Esophagus muscularis mucosa (tissue), 4 donors: ENCODE measurements around the gene SLC25A40. TPM values are rescaled to one million over a fixed set of nuclear protein-coding genes. Genes with fewer than 3 reads are reported as not detected.

ENCODE experiments used
- DNase-seq: peaks from one replicate; pipeline ENCODE4 v3.0.0-alpha.2; 2017; ENCODE audit errors: extremely low spot score
- H3K27ac ChIP-seq, 4 donors: fragments of 200-600 bp; sonication (generic); replicated peaks in 1 of 4; 1 replicate in 3 of 4; 2 replicates in 1 of 4; pipeline ENCODE4 v1.5.1; 2016 to 2019; ENCODE audit warnings: mild to moderate bottlenecking in 1 of 4
- H3K27me3 ChIP-seq, 4 donors: fragments of 200-600 bp; sonication (generic); one replicate each; pipeline versions ENCODE4 v1.5.1 to v1.6.0; 2016 to 2019
- H3K36me3 ChIP-seq, 4 donors: fragments of 200-600 bp; sonication (generic); one replicate each; pipeline ENCODE4 v1.5.1; 2016 to 2019
- H3K4me1 ChIP-seq, 4 donors: fragments of 200-600 bp; sonication (generic); one replicate each; pipeline ENCODE4 v1.5.1; 2016 to 2019
- H3K4me3 ChIP-seq, 4 donors: fragments of 200-600 bp; sonication (generic); 1 replicate in 2 of 4; 2 replicates in 2 of 4; pipeline ENCODE4 v1.5.1; 2016 to 2019; ENCODE audit warnings: mild to moderate bottlenecking in 4 of 4, moderate library complexity in 1 of 4
- H3K9me3 ChIP-seq, 4 donors: fragments of 200-600 bp; sonication (generic); 1 replicate in 3 of 4; 2 replicates in 1 of 4; pipeline ENCODE4 v1.5.1; 2016 to 2019
- EP300 ChIP-seq: sonication (generic); formaldehyde crosslinking; IDR thresholded peaks from one replicate; pipeline ENCODE4 v1.6.1; 2017; ENCODE audit warnings: antibody characterized with exemption
- POLR2A ChIP-seq: fragments of 450-650 bp; IDR thresholded peaks from one replicate; pipeline ENCODE4 v1.6.1; 2017; ENCODE audit warnings: antibody characterized with exemption, moderate library complexity, mild to moderate bottlenecking, low read depth
- POLR2AphosphoS5 ChIP-seq, 2 donors: sonication (generic); formaldehyde crosslinking; IDR thresholded peaks; one replicate each; pipeline ENCODE4 v1.6.1; 2017; ENCODE audit warnings: antibody characterized with exemption in 2 of 2
- WGBS: methylation state at CpG from one replicate; pipeline ENCODE4 v1.1.5; 2018; 5-methylcytosine and 5-hydroxymethylcytosine counted together
- intact Hi-C: fragments of 100-400 bp; cut with DNase I; formaldehyde crosslinking; loops from one replicate; pipeline ENCODE4 v1.15.1; 2023
- total RNA-seq, 4 donors: library from RNA; depleted of rRNA; stranded (reverse); fragments of >200 nt; gene quantifications; one replicate each; pipeline versions ENCODE4 v1.1.0 to v1.2.1, GENCODE V29; 2016
- TF ChIP-seq, protein P1 (sequence below), 3 experiments: fragments of 200-600 bp in 2 of 3; fragments of 450-650 bp in 1 of 3; sonication (generic) in 2 of 3; IDR thresholded peaks; one replicate each; pipeline ENCODE4 v1.5.1; 2017 to 2019; ENCODE audit warnings: antibody characterized with exemption in 3 of 3, mild to moderate bottlenecking in 2 of 3, moderate library complexity in 1 of 3

The SLC25A40 gene
- total RNA-seq, 4 donors from 2014 or later = 9.1 to 17.4 (median 11.2) TPM

DNA sequence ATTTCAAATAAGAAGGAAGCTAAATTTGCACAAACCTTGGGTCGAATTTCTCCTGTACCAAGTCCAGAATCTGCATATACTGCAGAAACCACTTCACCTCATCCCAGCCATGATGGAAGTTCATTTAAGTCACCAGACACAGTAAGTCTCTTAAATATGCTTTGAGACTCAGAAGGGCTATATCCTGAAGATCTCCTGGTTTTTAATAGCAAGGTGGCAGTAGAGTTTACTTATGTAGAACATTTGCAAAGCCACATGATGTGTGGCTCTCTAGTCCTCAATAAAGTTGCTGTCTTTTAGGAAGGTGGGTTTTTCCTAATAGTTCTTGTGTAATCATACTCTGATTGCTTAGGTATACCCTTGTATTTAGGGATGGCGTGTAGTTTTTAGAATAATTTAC, 8.9 kb upstream of the SLC25A40 start:
- 97% methylated on average over 2 of the region's 2 CpGs for WGBS
- H3K9me3 ChIP-seq = no peaks in the 10 kb centered on the region
- H3K4me1 ChIP-seq = no peaks in the 10 kb centered on the region
- intact Hi-C loops = loop anchor here (5.0 kb wide), 3 partner anchors 88 to 573 kb away; no protein-coding TSS in a partner anchor
- no peak for DNase-seq
- H3K27me3 ChIP-seq = no peaks in the 10 kb centered on the region
- H3K27ac ChIP-seq = no peak overlapping the region
- peaks cover 0 to 19% (median 3%) of the 10 kb centered on the region in 4 donors for H3K36me3 ChIP-seq
- no peak for TF ChIP-seq POLR2AphosphoS5 (IDR thresholded peaks at IDR 0.05)
- TF ChIP-seq, protein P1, sequence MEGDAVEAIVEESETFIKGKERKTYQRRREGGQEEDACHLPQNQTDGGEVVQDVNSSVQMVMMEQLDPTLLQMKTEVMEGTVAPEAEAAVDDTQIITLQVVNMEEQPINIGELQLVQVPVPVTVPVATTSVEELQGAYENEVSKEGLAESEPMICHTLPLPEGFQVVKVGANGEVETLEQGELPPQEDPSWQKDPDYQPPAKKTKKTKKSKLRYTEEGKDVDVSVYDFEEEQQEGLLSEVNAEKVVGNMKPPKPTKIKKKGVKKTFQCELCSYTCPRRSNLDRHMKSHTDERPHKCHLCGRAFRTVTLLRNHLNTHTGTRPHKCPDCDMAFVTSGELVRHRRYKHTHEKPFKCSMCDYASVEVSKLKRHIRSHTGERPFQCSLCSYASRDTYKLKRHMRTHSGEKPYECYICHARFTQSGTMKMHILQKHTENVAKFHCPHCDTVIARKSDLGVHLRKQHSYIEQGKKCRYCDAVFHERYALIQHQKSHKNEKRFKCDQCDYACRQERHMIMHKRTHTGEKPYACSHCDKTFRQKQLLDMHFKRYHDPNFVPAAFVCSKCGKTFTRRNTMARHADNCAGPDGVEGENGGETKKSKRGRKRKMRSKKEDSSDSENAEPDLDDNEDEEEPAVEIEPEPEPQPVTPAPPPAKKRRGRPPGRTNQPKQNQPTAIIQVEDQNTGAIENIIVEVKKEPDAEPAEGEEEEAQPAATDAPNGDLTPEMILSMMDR (IDR thresholded peaks at IDR 0.05) = no peak
- TF ChIP-seq EP300 = no peak
- no peak for TF ChIP-seq POLR2A
- no peak overlapping the region for H3K4me3 ChIP-seq

DNA sequence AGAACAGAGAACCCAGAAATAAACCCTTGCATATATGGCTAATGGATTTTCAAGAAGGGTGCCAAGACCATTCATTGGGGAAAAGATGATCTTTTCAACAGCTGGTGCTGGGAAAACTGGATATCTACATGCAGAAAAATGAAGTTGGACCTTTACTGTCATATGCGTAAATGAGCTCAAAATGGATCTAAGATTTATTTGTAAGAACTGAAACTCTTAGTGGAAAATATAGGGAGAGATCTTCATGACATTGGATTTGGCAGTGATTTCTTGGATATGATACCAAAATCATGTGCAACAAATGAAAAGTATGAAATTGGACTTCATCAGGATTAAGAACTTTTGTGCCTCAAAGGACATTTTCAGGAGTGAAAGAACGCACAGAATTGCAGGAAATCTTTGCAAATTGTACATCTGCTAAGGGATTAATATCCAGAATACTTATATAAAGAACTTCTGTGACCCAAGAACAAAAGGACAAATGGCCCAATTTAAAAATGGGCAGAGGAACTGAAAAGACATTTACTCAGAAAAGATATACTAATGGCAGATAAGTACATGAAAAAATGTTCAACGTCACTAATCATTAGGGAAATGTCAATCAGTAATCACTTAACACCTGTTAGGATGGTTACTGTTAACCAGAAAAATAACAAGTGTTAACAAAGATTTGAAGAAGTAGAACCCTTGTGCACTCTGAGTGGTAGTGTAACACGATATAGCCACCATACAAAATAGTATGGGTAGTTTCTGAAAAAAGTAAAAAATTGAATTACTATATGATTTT, 6.2 kb upstream of the SLC25A40 start:
- no peak for DNase-seq
- WGBS = 89% methylated on average over 4 of the region's 4 CpGs
- Histone ChIP-seq H3K9me3 (no peaks in the 10 kb centered on the region), H3K27me3 (no peaks in the 10 kb centered on the region), H3K4me1 (peaks cover 7 to 12% (median 10%) of the 10 kb centered on the region in 4 donors), H3K36me3 (peaks cover 0 to 5% (median 0%) of the 10 kb centered on the region in 4 donors), H3K4me3 (no peak overlapping the region), H3K27ac (no peak overlapping the region)
- no peak for TF ChIP-seq POLR2A
- TF ChIP-seq, protein P1 (IDR thresholded peaks at IDR 0.05) = no peak
- TF ChIP-seq POLR2AphosphoS5 (IDR thresholded peaks at IDR 0.05) = no peak
- TF ChIP-seq EP300 = no peak
- intact Hi-C loops = no loop called here

DNA sequence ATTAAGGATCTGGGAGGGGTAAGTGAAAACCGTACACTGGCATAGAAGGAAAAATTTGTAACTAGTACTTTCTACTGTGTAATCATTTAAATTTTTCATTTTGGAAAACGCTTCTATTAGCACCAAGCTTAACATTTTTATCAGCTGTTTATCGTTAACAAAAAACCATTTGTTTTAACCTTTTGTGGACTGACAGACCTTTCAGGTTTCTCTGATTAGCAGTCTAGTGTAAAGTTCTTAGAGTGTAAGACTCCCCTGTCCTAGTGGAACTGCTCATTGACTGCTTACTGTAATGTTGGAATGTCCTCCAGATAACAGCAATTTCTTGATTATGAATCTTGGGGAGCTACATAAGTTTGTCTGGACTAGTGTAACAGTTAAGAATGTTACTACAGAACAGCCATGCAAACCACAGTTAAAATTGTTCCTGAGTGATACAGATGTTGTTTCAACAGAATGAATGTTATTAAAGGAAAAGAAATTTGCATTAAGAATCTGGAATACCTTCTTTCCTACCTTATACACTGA, 2.1 kb upstream of the SLC25A40 start:
- Histone ChIP-seq H3K9me3 (no peaks in the 10 kb centered on the region), H3K27ac (no peak overlapping the region), H3K27me3 (no peaks in the 10 kb centered on the region), H3K4me1 (peaks cover 20 to 29% (median 25%) of the 10 kb centered on the region in 4 donors), H3K4me3 (no peak overlapping the region), H3K36me3 (no peaks in the 10 kb centered on the region)
- no peak for DNase-seq
- TF ChIP-seq POLR2A (no peak), POLR2AphosphoS5 (IDR thresholded peaks at IDR 0.05) (no peak), EP300 (no peak)
- TF ChIP-seq, protein P1 (IDR thresholded peaks at IDR 0.05) = no peak
- 63% methylated on average over 3 of the region's 3 CpGs for WGBS
- intact Hi-C loops = loop anchor here (10.0 kb wide), 1 partner anchor 253 kb away; the partner anchor contains the start of gene RUNDC3B

GRCh38 chr7:87877366-87878040, 1.3 kb upstream of the SLC25A40 start:
- Histone ChIP-seq H3K9me3 (no peaks in the 10 kb centered on the region), H3K36me3 (no peaks in the 10 kb centered on the region), H3K27me3 (no peaks in the 10 kb centered on the region), H3K4me1 (peaks cover 20 to 29% (median 25%) of the 10 kb centered on the region in 4 donors), H3K4me3 (peak overlapping the region; percentile 71 to 91 (median 85)), H3K27ac (peak overlapping the region; percentile 91 to 96 (median 92))
- TF ChIP-seq, protein P1 (IDR thresholded peaks at IDR 0.05) = no peak
- TF ChIP-seq EP300 = no peak
- no peak for TF ChIP-seq POLR2AphosphoS5 (IDR thresholded peaks at IDR 0.05)
- no peak for TF ChIP-seq POLR2A
- 7% methylated on average over 10 of the region's 10 CpGs for WGBS
- DNase-seq = no peak
- intact Hi-C loops = loop anchor here (10.0 kb wide), 1 partner anchor 253 kb away; the partner anchor contains the start of gene RUNDC3B
